Breast epithelium (tissue), 3 donors: ENCODE results near the gene PDSS2.

Experiments
- CTCF ChIP-seq, 3 donors: fragments of 450-650 bp; IDR thresholded peaks; one replicate each; pipeline ENCODE4 v1.5.1; 2016 to 2017; ENCODE audit warnings: antibody characterized with exemption in 3 of 3, mild to moderate bottlenecking in 3 of 3, moderate library complexity in 3 of 3
- POLR2A ChIP-seq: fragments of 450-650 bp; IDR thresholded peaks from one replicate; pipeline ENCODE4 v1.6.1; 2016; ENCODE audit warnings: antibody characterized with exemption, mild to moderate bottlenecking, moderate library complexity
- POLR2AphosphoS5 ChIP-seq, 3 donors: sonication (generic); formaldehyde crosslinking; IDR thresholded peaks; one replicate each; pipeline ENCODE4 v1.6.1; 2017; ENCODE audit warnings: antibody characterized with exemption in 3 of 3

- no peak for TF ChIP-seq POLR2A
- TF ChIP-seq CTCF (IDR thresholded peaks at IDR 0.05) = no peak
- no peak for TF ChIP-seq POLR2AphosphoS5 (IDR thresholded peaks at IDR 0.05)
These were observed 353.8 kb downstream of the PDSS2 start for GRCh38 chr6:107105511-107106116.
